HCT116 (cell line): ENCODE results near the gene ZNF804B. TPM values are rescaled to one million over a fixed set of nuclear protein-coding genes. Genes with fewer than 3 reads are reported as not detected.

Experiments used
- ATAC-seq: fragments of 200-7000 bp; cut with Tn5 transposase; 2 replicates; pipeline ENCODE4 v1.9.1; 2020; ENCODE audit warnings: mild to moderate bottlenecking, moderate library complexity
- BruUV-seq: library from RNA; stranded (reverse); fragments of 400-500 nt; replicated peaks from 2 replicates; lab custom pipeline; 2021; lab: Mats Ljungman, UMichigan
- CTCF ChIA-PET: fragments of 300-600 bp; sonication (Branson Sonifier 250); formaldehyde crosslinking; loops from one replicate; lab custom pipeline; 2021; ENCODE audit warnings: antibody characterized with exemption; lab: Charles Lee
- POLR2A ChIA-PET: fragments of 300-600, 350-600 bp; sonication (Branson Sonifier 250); formaldehyde crosslinking; loops from one replicate; lab custom pipeline; 2021; ENCODE audit warnings: antibody characterized with exemption; lab: Charles Lee
- RAD21 ChIA-PET, 2 experiments: fragments of 300-600 bp; sonication (Branson Sonifier 250); formaldehyde crosslinking; loops; one replicate each; lab custom pipeline; 2023; ENCODE audit warnings: low total read pairs in 2 of 2; ENCODE audit not compliant: uncharacterized antibody in 2 of 2, unreplicated experiment in 2 of 2, low non-redundant PET in 1 of 2; lab: Charles Lee
- DNase-seq: peaks from one replicate; pipeline ENCODE4 v3.0.0-alpha.2; 2010; ENCODE audit warnings: low read depth, low spot score
- H2AFZ ChIP-seq: fragments of 200-600 bp; shearing (Covaris generic), sonication (generic); 2 replicates; pipeline ENCODE4 v1.6.1; 2017; ENCODE audit warnings: low read depth, mixed run types, mixed read lengths, antibody characterized with exemption, low read length; ENCODE audit not compliant: poor library complexity, severe bottlenecking
- H3K27ac ChIP-seq: 2 replicates; pipeline ENCODE4 v1.5.1; 2012; ENCODE audit warnings: low read depth, low read length
- H3K27me3 ChIP-seq: fragments of 200-600 bp; sonication (generic); 2 replicates; pipeline ENCODE4 v1.6.1; 2016; ENCODE audit warnings: mixed run types, low read length, mixed read lengths; ENCODE audit not compliant: insufficient read depth
- H3K36me3 ChIP-seq, 2 experiments: fragments of 200-500 bp in 1 of 2; fragments of 200-600 bp in 1 of 2; sonication (Bioruptor generic) in 1 of 2; sonication (generic) in 1 of 2; 2 replicates each; pipeline versions ENCODE4 v1.5.1 to v1.6.1; 2014 to 2016; ENCODE audit warnings: low read length in 2 of 2, inconsistent platforms in 1 of 2, mixed read lengths in 1 of 2, mixed run types in 1 of 2; ENCODE audit not compliant: insufficient read depth in 2 of 2, control insufficient read depth in 1 of 2
- H3K4me1 ChIP-seq, 2 experiments: fragments of 200-600 bp in 1 of 2; sonication (generic) in 1 of 2; 2 replicates each; pipeline versions ENCODE4 v1.5.1 to v1.6.1; 2012 to 2017; ENCODE audit warnings: low read length in 2 of 2, inconsistent platforms in 1 of 2, mild to moderate bottlenecking in 1 of 2, mixed read lengths in 1 of 2, mixed run types in 1 of 2, moderate library complexity in 1 of 2; ENCODE audit not compliant: insufficient read depth in 2 of 2, control insufficient read depth in 1 of 2
- H3K4me2 ChIP-seq: fragments of 200-600 bp; sonication (generic); 2 replicates; pipeline ENCODE4 v1.6.1; 2017; ENCODE audit warnings: mixed run types, low read length, mixed read lengths
- H3K4me3 ChIP-seq, 2 experiments: fragments of 200-600 bp in 1 of 2; sonication (generic) in 1 of 2; replicated peaks in 1 of 2; 2 replicates each; pipeline ENCODE4 v1.5.1; 2011 to 2016; ENCODE audit warnings: low read length in 2 of 2, control low read depth in 1 of 2, low read depth in 1 of 2, mild to moderate bottlenecking in 1 of 2, mixed read lengths in 1 of 2, mixed run types in 1 of 2
- H3K79me2 ChIP-seq: fragments of 200-600 bp; sonication (generic); 2 replicates; pipeline ENCODE4 v1.6.1; 2017; ENCODE audit warnings: mild to moderate bottlenecking, mixed run types, low read length, moderate library complexity, mixed read lengths; ENCODE audit not compliant: insufficient read depth
- H3K9ac ChIP-seq: fragments of 200-600 bp; sonication (generic); 2 replicates; pipeline ENCODE4 v1.6.1; 2016; ENCODE audit warnings: low read length, mixed read lengths
- H3K9me2 ChIP-seq: fragments of 200-600 bp; sonication (generic), shearing (Covaris generic); 2 replicates; pipeline ENCODE4 v1.6.1; 2017; ENCODE audit warnings: mixed run types, mild to moderate bottlenecking, moderate library complexity; ENCODE audit not compliant: insufficient read depth
- H3K9me3 ChIP-seq, 2 experiments: fragments of 200-500 bp in 1 of 2; fragments of 200-600 bp in 1 of 2; sonication (Bioruptor generic) in 1 of 2; sonication (generic) in 1 of 2; 2 replicates each; pipeline ENCODE4 v1.6.1; 2014 to 2017; ENCODE audit warnings: low read length in 2 of 2, mixed read lengths in 2 of 2, inconsistent platforms in 1 of 2, low read depth in 1 of 2, mild to moderate bottlenecking in 1 of 2, mixed run types in 1 of 2, moderate library complexity in 1 of 2; ENCODE audit not compliant: control insufficient read depth in 1 of 2, insufficient read depth in 1 of 2
- H4K20me1 ChIP-seq: fragments of 200-600 bp; sonication (generic), shearing (Covaris generic); 2 replicates; pipeline ENCODE4 v1.6.1; 2017; ENCODE audit warnings: mixed run types, mild to moderate bottlenecking, moderate library complexity; ENCODE audit not compliant: insufficient read depth
- EGR1 ChIP-seq: IDR thresholded peaks from 2 replicates; pipeline ENCODE4 v1.6.1; 2012; ENCODE audit warnings: low read depth
- ELF1 ChIP-seq: IDR thresholded peaks from 2 replicates; pipeline ENCODE4 v1.6.1; 2012; ENCODE audit warnings: low read depth, borderline replicate concordance
- EZH2 ChIP-seq: fragments of 200-600 bp; sonication (generic); IDR thresholded peaks from 2 replicates; pipeline ENCODE4 v1.6.1; 2017; ENCODE audit warnings: antibody characterized with exemption, mixed run types
- FOSL1 ChIP-seq: IDR thresholded peaks from 2 replicates; pipeline ENCODE4 v1.6.1; 2012; ENCODE audit warnings: low read depth
- JUND ChIP-seq: IDR thresholded peaks from 2 replicates; pipeline ENCODE4 v1.6.1; 2012
- POLR2AphosphoS5 ChIP-seq: IDR thresholded peaks from 2 replicates; pipeline ENCODE4 v1.6.1; 2011; ENCODE audit warnings: mild to moderate bottlenecking, low read depth, low read length, moderate library complexity
- SIN3A ChIP-seq: IDR thresholded peaks from 2 replicates; pipeline ENCODE4 v1.6.1; 2012; ENCODE audit warnings: low read depth
- ZFX ChIP-seq: fragments of 450-650 bp; IDR thresholded peaks from 2 replicates; pipeline ENCODE4 v1.6.1; 2017
- intact Hi-C: fragments of 100-400 bp; cut with micrococcal nuclease; formaldehyde crosslinking; loops from 2 replicates; pipeline ENCODE4 v1.10.0; 2022
- total RNA-seq: library from RNA; stranded (reverse); gene quantifications from one replicate; pipeline ENCODE4 v1.2.1, GENCODE V29; 2021; ENCODE audit not compliant: unreplicated experiment
- TF ChIP-seq, protein P1 (sequence below): IDR thresholded peaks from 2 replicates; pipeline ENCODE4 v1.6.1; 2012
- TF ChIP-seq, protein P2 (sequence below), 3 experiments: fragments of 200-600 bp in 1 of 3; sonication (generic) in 1 of 3; IDR thresholded peaks in 2 of 3; conservative IDR thresholded peaks in 1 of 3; 2 replicates each; pipeline ENCODE4 v1.5.1; 2012 to 2017; ENCODE audit warnings: low read depth in 2 of 3, low read length in 2 of 3, antibody characterized with exemption in 1 of 3, borderline replicate concordance in 1 of 3, control low read depth in 1 of 3, mild to moderate bottlenecking in 1 of 3, mixed read lengths in 1 of 3, mixed run types in 1 of 3, moderate library complexity in 1 of 3; ENCODE audit not compliant: insufficient read depth in 1 of 3
- TF ChIP-seq, protein P3 (sequence below): IDR thresholded peaks from 2 replicates; pipeline ENCODE4 v1.6.1; 2012
- TF ChIP-seq, protein P4 (sequence below): IDR thresholded peaks from 2 replicates; pipeline ENCODE4 v1.6.1; 2011; ENCODE audit warnings: mild to moderate bottlenecking, low read length, moderate library complexity; ENCODE audit not compliant: insufficient replicate concordance; ENCODE audit errors: extremely low read depth

Gene ZNF804B
- total RNA-seq, 1 experiment from 2014 or later: not detected

DNA sequence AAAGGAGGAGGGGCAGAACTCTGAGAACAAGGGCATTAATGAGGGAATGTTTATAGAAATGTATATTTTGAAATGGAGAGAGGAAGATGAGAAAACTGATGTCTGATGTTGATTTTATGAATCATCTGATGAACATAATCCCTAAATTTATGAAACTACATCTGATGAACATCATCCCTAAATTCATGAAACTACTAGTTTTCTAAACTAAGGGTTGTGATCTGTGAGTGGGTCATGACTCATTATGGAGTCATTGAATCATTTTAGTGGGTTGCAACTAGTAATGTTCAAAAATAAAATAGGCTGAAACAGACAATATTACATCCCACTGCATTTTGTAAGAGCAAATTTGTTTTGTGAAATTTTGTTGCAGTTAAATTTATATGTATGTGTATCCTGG lies 478.7 kb downstream of the ZNF804B start:
- ATAC-seq (no peak), DNase-seq (no peak)
- H3K9me3 ChIP-seq: no peaks in the 10 kb centered on the region
- RAD21 ChIA-PET: no interaction called here
- no peak overlapping the region for H3K9ac ChIP-seq
- no peak overlapping the region for H3K27ac ChIP-seq
- no TSS peak for BruUV-seq
- CTCF ChIA-PET: no interaction called here
- no peak overlapping the region for H3K4me3 ChIP-seq
- no peaks in the 10 kb centered on the region for H3K27me3 ChIP-seq
- H3K79me2 ChIP-seq: no peaks in the 10 kb centered on the region
- intact Hi-C loops: no loop called here
- no peak overlapping the region for H3K4me2 ChIP-seq
- no peaks in the 10 kb centered on the region for H4K20me1 ChIP-seq
- H2AFZ ChIP-seq: no peak overlapping the region
- H3K9me2 ChIP-seq: no peaks in the 10 kb centered on the region
- no peak for TF ChIP-seq ELF1
- TF ChIP-seq, protein P1, sequence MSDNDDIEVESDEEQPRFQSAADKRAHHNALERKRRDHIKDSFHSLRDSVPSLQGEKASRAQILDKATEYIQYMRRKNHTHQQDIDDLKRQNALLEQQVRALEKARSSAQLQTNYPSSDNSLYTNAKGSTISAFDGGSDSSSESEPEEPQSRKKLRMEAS: no peak
- TF ChIP-seq EZH2: no peak
- TF ChIP-seq FOSL1: no peak
- TF ChIP-seq, protein P2, sequence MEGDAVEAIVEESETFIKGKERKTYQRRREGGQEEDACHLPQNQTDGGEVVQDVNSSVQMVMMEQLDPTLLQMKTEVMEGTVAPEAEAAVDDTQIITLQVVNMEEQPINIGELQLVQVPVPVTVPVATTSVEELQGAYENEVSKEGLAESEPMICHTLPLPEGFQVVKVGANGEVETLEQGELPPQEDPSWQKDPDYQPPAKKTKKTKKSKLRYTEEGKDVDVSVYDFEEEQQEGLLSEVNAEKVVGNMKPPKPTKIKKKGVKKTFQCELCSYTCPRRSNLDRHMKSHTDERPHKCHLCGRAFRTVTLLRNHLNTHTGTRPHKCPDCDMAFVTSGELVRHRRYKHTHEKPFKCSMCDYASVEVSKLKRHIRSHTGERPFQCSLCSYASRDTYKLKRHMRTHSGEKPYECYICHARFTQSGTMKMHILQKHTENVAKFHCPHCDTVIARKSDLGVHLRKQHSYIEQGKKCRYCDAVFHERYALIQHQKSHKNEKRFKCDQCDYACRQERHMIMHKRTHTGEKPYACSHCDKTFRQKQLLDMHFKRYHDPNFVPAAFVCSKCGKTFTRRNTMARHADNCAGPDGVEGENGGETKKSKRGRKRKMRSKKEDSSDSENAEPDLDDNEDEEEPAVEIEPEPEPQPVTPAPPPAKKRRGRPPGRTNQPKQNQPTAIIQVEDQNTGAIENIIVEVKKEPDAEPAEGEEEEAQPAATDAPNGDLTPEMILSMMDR (IDR thresholded peaks at IDR 0.05 in 2 of 3, conservative IDR thresholded peaks at IDR 0.05 in 1 of 3; ENCODE audit: borderline replicate concordance in 1 of 3, insufficient read depth in 1 of 3, low read depth in 2 of 3, low read length in 2 of 3): no peak
- TF ChIP-seq JUND: no peak
- TF ChIP-seq ZFX: no peak
- no peak for TF ChIP-seq SIN3A
- TF ChIP-seq, protein P3, sequence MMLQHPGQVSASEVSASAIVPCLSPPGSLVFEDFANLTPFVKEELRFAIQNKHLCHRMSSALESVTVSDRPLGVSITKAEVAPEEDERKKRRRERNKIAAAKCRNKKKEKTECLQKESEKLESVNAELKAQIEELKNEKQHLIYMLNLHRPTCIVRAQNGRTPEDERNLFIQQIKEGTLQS: no peak
- TF ChIP-seq EGR1: no peak
- TF ChIP-seq, protein P4, sequence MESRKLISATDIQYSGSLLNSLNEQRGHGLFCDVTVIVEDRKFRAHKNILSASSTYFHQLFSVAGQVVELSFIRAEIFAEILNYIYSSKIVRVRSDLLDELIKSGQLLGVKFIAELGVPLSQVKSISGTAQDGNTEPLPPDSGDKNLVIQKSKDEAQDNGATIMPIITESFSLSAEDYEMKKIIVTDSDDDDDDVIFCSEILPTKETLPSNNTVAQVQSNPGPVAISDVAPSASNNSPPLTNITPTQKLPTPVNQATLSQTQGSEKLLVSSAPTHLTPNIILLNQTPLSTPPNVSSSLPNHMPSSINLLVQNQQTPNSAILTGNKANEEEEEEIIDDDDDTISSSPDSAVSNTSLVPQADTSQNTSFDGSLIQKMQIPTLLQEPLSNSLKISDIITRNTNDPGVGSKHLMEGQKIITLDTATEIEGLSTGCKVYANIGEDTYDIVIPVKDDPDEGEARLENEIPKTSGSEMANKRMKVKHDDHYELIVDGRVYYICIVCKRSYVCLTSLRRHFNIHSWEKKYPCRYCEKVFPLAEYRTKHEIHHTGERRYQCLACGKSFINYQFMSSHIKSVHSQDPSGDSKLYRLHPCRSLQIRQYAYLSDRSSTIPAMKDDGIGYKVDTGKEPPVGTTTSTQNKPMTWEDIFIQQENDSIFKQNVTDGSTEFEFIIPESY: no peak
- TF ChIP-seq POLR2AphosphoS5: no peak
- TF ChIP-seq, all 23 proteins: peak for 0
- POLR2A ChIA-PET: no interaction called here
- no peaks in the 10 kb centered on the region for H3K4me1 ChIP-seq
- H3K36me3 ChIP-seq: no peaks in the 10 kb centered on the region
